Measurements from ENCODE around the gene FOXK1. TPM values are rescaled to one million over a fixed set of nuclear protein-coding genes. Genes with fewer than 3 reads are reported as not detected.
A peak's percentile ranks its signal among the peaks of the same experiment; 100 is the strongest.

Gene FOXK1
- total and polyA plus RNA-seq, 2 of the 13 experiments (the other 11 are each of a cell fraction or from before 2014, with no cell fraction given): 4.6 to 8.8 TPM

- TF ChIP-seq, protein P1, sequence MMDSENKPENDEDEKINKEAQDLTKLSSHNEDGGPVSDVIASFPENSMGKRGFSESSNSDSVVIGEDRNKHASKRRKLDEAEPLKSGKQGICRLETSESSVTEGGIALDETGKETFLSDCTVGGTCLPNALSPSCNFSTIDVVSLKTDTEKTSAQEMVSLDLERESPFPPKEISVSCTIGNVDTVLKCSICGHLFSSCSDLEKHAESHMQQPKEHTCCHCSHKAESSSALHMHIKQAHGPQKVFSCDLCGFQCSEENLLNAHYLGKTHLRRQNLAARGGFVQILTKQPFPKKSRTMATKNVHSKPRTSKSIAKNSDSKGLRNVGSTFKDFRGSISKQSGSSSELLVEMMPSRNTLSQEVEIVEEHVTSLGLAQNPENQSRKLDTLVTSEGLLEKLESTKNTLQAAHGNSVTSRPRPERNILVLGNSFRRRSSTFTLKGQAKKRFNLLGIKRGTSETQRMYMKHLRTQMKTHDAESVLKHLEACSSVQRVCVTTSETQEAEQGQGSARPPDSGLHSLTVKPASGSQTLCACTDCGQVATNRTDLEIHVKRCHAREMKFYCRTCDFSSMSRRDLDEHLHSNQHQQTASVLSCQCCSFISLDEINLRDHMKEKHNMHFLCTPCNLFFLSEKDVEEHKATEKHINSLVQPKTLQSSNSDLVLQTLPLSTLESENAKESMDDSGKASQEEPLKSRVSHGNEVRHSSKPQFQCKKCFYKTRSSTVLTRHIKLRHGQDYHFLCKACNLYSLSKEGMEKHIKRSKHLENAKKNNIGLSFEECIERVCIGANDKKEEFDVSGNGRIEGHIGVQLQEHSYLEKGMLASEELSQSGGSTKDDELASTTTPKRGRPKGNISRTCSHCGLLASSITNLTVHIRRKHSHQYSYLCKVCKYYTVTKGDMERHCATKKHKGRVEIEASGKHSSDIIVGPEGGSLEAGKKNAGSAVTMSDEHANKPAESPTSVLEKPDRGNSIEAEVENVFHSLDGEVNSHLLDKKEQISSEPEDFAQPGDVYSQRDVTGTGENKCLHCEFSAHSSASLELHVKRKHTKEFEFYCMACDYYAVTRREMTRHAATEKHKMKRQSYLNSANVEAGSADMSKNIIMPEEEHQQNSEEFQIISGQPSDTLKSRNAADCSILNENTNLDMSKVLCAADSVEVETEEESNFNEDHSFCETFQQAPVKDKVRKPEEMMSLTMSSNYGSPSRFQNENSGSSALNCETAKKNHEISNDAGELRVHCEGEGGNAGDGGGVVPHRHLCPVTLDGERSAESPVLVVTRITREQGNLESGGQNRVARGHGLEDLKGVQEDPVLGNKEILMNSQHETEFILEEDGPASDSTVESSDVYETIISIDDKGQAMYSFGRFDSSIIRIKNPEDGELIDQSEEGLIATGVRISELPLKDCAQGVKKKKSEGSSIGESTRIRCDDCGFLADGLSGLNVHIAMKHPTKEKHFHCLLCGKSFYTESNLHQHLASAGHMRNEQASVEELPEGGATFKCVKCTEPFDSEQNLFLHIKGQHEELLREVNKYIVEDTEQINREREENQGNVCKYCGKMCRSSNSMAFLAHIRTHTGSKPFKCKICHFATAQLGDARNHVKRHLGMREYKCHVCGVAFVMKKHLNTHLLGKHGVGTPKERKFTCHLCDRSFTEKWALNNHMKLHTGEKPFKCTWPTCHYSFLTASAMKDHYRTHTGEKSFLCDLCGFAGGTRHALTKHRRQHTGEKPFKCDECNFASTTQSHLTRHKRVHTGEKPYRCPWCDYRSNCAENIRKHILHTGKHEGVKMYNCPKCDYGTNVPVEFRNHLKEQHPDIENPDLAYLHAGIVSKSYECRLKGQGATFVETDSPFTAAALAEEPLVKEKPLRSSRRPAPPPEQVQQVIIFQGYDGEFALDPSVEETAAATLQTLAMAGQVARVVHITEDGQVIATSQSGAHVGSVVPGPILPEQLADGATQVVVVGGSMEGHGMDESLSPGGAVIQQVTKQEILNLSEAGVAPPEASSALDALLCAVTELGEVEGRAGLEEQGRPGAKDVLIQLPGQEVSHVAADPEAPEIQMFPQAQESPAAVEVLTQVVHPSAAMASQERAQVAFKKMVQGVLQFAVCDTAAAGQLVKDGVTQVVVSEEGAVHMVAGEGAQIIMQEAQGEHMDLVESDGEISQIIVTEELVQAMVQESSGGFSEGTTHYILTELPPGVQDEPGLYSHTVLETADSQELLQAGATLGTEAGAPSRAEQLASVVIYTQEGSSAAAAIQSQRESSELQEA (CRISPR knock-in tag; IDR thresholded peaks at IDR 0.05; ENCODE audit: not compliant biosample characterization): peak; percentile 67
- 0 out of 2 replicates have a peak, but pooled peaks have one; percentile 31 for TF ChIP-seq ZNF124 (CRISPR knock-in tag; IDR thresholded peaks at IDR 0.05)
- peak; percentile 38; the same call in 1 of the 2 replicates for TF ChIP-seq FOSL2 (CRISPR knock-in tag; IDR thresholded peaks at IDR 0.05)
- TF ChIP-seq ZNF616 (CRISPR knock-in tag; IDR thresholded peaks at IDR 0.05; ENCODE audit: low read depth): 0 out of 2 replicates have a peak, but pooled peaks have one; percentile 44
- TF ChIP-seq, protein P2, sequence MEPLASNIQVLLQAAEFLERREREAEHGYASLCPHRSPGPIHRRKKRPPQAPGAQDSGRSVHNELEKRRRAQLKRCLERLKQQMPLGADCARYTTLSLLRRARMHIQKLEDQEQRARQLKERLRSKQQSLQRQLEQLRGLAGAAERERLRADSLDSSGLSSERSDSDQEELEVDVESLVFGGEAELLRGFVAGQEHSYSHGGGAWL (CRISPR knock-in tag; IDR thresholded peaks at IDR 0.05): no peak
- peak; percentile 74 for TF ChIP-seq KDM2A (CRISPR knock-in tag; IDR thresholded peaks at IDR 0.05; ENCODE audit: borderline replicate concordance, low read depth)
- 0 out of 2 replicates have a peak, but pooled peaks have one; percentile 14 for TF ChIP-seq FOXA3 (CRISPR knock-in tag; IDR thresholded peaks at IDR 0.05)
- TF ChIP-seq GABPA (IDR thresholded peaks at IDR 0.05; ENCODE audit: low read depth, low read length): no peak
- no peak for TF ChIP-seq GABPA (CRISPR knock-in tag; IDR thresholded peaks at IDR 0.05; ENCODE audit: low read depth)
- TF ChIP-seq PATZ1 (CRISPR knock-in tag; IDR thresholded peaks at IDR 0.05): peak; percentile 61
- TF ChIP-seq, protein P3, sequence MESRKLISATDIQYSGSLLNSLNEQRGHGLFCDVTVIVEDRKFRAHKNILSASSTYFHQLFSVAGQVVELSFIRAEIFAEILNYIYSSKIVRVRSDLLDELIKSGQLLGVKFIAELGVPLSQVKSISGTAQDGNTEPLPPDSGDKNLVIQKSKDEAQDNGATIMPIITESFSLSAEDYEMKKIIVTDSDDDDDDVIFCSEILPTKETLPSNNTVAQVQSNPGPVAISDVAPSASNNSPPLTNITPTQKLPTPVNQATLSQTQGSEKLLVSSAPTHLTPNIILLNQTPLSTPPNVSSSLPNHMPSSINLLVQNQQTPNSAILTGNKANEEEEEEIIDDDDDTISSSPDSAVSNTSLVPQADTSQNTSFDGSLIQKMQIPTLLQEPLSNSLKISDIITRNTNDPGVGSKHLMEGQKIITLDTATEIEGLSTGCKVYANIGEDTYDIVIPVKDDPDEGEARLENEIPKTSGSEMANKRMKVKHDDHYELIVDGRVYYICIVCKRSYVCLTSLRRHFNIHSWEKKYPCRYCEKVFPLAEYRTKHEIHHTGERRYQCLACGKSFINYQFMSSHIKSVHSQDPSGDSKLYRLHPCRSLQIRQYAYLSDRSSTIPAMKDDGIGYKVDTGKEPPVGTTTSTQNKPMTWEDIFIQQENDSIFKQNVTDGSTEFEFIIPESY (CRISPR knock-in tag; IDR thresholded peaks at IDR 0.05): peak; percentile 75
- no peak for TF ChIP-seq ZNF367 (CRISPR knock-in tag; IDR thresholded peaks at IDR 0.05; ENCODE audit: borderline replicate concordance)
- TF ChIP-seq ETV5 (CRISPR knock-in tag; IDR thresholded peaks at IDR 0.05; ENCODE audit: borderline replicate concordance): peak; percentile 35; the same call in 1 of the 2 replicates
- no peak for TF ChIP-seq NRL (CRISPR knock-in tag; IDR thresholded peaks at IDR 0.05; ENCODE audit: borderline replicate concordance)
These were observed 71.7 kb downstream of the FOXK1 start (continued) for GRCh38 chr7:4753598-4754432.

Data from HepG2 (cell line).